ENCODE measurements around the gene RARG.

- no peak for TF ChIP-seq CTCF (IDR thresholded peaks at IDR 0.05)
- TF ChIP-seq ZFX (IDR thresholded peaks at IDR 0.05; ENCODE audit: borderline replicate concordance): no peak
These were observed 31.4 kb downstream of the RARG start for GRCh38 chr12:53200458-53201176.

Measured in 22Rv1 (cell line).